ENCODE results near the gene LAMC1.

DNA sequence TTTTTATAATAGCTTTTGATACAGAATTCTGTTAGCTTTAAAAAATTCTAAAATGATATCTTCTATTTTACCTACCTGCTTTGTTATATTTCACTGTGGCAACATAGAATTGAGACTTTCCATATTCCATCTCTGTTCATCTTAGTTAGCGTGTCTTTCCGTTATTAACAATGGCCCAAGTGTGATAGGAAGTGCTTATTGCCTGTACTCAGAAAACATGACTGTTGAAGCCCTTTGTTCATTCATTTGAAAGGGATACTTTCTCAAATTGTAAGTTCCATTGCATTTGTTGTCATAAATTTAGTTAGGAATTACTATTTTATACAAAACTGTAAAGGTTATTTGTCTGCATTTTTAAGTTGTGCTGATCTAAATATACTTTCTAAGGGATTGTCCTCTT, 73.1 kb downstream of the LAMC1 start:
- TF ChIP-seq, protein P1, sequence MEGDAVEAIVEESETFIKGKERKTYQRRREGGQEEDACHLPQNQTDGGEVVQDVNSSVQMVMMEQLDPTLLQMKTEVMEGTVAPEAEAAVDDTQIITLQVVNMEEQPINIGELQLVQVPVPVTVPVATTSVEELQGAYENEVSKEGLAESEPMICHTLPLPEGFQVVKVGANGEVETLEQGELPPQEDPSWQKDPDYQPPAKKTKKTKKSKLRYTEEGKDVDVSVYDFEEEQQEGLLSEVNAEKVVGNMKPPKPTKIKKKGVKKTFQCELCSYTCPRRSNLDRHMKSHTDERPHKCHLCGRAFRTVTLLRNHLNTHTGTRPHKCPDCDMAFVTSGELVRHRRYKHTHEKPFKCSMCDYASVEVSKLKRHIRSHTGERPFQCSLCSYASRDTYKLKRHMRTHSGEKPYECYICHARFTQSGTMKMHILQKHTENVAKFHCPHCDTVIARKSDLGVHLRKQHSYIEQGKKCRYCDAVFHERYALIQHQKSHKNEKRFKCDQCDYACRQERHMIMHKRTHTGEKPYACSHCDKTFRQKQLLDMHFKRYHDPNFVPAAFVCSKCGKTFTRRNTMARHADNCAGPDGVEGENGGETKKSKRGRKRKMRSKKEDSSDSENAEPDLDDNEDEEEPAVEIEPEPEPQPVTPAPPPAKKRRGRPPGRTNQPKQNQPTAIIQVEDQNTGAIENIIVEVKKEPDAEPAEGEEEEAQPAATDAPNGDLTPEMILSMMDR (IDR thresholded peaks at IDR 0.05), result no peak
- no peak for TF ChIP-seq POLR2A (IDR thresholded peaks at IDR 0.05; ENCODE audit: low read depth)
- TF ChIP-seq EP300 (IDR thresholded peaks at IDR 0.05), result no peak
- TF ChIP-seq POLR2AphosphoS5 (IDR thresholded peaks at IDR 0.05), result no peak
